Measurements from ENCODE around the gene PLXNA4. TPM values are rescaled to one million over a fixed set of nuclear protein-coding genes. Genes with fewer than 3 reads are reported as not detected.

The PLXNA4 gene
- polyA plus RNA-seq, 1 donor (not counting 4 experiments of a cell fraction or from before 2014, with no cell fraction given), result 0.01 TPM

DNA sequence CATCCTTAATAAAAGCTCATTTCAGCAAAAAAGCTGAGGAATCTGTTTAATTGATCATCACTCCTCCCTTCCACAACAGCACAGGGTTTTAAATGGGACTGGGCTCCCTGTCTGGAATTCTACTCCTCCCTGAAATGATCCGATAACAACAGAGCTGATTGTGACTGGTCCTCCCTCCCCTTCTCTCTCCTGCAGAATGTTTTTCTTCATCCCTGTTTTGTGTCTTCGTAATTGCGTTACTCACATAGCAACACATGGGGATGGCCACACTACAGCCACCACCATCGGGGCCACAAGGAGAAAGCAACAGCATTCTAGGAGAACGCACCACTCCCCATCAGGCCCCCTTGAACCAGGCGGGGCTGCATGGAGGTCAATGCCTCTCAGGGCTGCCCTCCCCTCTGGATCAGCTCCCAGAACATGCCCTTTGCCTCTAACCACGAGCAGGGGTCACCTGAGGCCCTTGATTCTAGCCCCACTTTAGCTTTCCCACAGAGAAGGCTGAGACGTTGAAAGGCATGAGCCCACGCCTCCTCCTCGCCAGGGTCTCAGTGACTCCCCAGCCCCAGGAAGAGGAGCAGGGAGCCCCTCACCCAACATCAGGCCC lies 152.6 kb downstream of the PLXNA4 start:
- DNase-seq (ENCODE audit: low read depth, low spot score) (no peak), FAIRE-seq (no peak)
- H3K27ac ChIP-seq (ENCODE audit: control insufficient read depth, insufficient read depth, low read length), result no peak overlapping the region
- H4K20me1 ChIP-seq (ENCODE audit: control insufficient read depth, extremely low read depth, insufficient read depth, low read length), result no peaks in the 10 kb centered on the region
- no peaks in the 10 kb centered on the region for H3K9me3 ChIP-seq (ENCODE audit: control insufficient read depth, low read depth, low read length)
- no peaks in the 10 kb centered on the region for H3K36me3 ChIP-seq (ENCODE audit: control insufficient read depth in 2 of 2, extremely low read depth in 1 of 2, insufficient read depth in 2 of 2, low read length in 2 of 2)
- no peak overlapping the region for H3K4me2 ChIP-seq (ENCODE audit: control insufficient read depth, extremely low read depth, insufficient read depth, low read depth, low read length)
- H2AFZ ChIP-seq (ENCODE audit: control insufficient read depth, low read length), result no peak overlapping the region
- H3K9me1 ChIP-seq (ENCODE audit: control insufficient read depth, extremely low read depth, insufficient read depth, low read length), result no peaks in the 10 kb centered on the region
- H3K9ac ChIP-seq (ENCODE audit: control insufficient read depth, extremely low read depth, insufficient read depth, low read length), result no peak overlapping the region
- TF ChIP-seq, protein P1, sequence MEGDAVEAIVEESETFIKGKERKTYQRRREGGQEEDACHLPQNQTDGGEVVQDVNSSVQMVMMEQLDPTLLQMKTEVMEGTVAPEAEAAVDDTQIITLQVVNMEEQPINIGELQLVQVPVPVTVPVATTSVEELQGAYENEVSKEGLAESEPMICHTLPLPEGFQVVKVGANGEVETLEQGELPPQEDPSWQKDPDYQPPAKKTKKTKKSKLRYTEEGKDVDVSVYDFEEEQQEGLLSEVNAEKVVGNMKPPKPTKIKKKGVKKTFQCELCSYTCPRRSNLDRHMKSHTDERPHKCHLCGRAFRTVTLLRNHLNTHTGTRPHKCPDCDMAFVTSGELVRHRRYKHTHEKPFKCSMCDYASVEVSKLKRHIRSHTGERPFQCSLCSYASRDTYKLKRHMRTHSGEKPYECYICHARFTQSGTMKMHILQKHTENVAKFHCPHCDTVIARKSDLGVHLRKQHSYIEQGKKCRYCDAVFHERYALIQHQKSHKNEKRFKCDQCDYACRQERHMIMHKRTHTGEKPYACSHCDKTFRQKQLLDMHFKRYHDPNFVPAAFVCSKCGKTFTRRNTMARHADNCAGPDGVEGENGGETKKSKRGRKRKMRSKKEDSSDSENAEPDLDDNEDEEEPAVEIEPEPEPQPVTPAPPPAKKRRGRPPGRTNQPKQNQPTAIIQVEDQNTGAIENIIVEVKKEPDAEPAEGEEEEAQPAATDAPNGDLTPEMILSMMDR (optimal IDR thresholded peaks at IDR 0.05 in 1 of 3, IDR thresholded peaks at IDR 0.05 in 1 of 3, conservative IDR thresholded peaks at IDR 0.05 in 1 of 3; ENCODE audit: extremely low read depth in 1 of 3, insufficient read depth in 2 of 3, low read length in 3 of 3), result no peak
- TF ChIP-seq EZH2 (IDR thresholded peaks at IDR 0.05; ENCODE audit: low read length), result no peak
- no peaks in the 10 kb centered on the region for H3K79me2 ChIP-seq (ENCODE audit: control insufficient read depth, insufficient read depth, low read length)
- dilution Hi-C loops (cut with MboI; ENCODE audit: extremely low pct_ligation_motif_present, low sequenced_read_pairs), result no loop called here
- no peaks in the 10 kb centered on the region for H3K4me1 ChIP-seq (ENCODE audit: control insufficient read depth, extremely low read depth, insufficient read depth, low read length)
- H3K4me3 ChIP-seq (ENCODE audit: control insufficient read depth in 2 of 3, extremely low read depth in 1 of 3, insufficient read depth in 2 of 3, low read depth in 1 of 3, low read length in 3 of 3), result no peak overlapping the region
- H3K27me3 ChIP-seq (ENCODE audit: control insufficient read depth, extremely low read depth, insufficient read depth, low read length), result peaks cover 5% of the 10 kb centered on the region

DNA sequence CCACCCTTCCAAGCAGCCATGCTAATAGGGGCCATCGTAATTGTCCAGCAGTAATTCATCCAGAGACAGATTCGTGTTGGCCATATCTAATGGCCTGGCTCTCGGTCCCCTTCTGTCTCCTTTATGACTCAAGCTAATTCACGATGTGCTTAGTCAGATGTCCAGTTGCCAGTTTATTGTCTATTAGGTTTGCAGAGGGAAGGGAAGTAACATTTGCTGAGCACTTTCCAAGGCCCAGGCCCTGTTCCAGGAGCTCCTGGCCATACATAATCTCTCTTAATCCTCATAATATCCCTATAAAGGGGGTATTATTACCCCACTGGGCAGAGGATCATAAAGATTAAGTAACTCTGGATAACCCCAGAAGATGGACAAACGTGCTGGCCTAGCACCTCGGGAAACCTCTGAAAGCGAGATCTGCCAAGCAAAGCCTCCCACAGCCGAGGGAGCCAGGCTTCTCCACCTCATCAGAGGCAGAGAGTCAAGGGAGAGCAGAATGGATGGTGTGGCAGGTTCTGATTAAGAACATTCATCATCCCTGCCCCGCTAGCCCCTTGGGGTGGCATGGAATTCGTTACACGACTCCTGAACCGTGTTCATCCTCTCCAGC lies 153.7 kb downstream of the PLXNA4 start:
- Histone ChIP-seq H3K79me2 (ENCODE audit: control insufficient read depth, insufficient read depth, low read length) (no peaks in the 10 kb centered on the region), H2AFZ (ENCODE audit: control insufficient read depth, low read length) (no peak overlapping the region), H3K4me1 (ENCODE audit: control insufficient read depth, extremely low read depth, insufficient read depth, low read length) (no peaks in the 10 kb centered on the region), H3K9me1 (ENCODE audit: control insufficient read depth, extremely low read depth, insufficient read depth, low read length) (no peaks in the 10 kb centered on the region), H3K27ac (ENCODE audit: control insufficient read depth, insufficient read depth, low read length) (no peak overlapping the region), H3K4me2 (ENCODE audit: control insufficient read depth, extremely low read depth, insufficient read depth, low read depth, low read length) (no peak overlapping the region), H4K20me1 (ENCODE audit: control insufficient read depth, extremely low read depth, insufficient read depth, low read length) (no peaks in the 10 kb centered on the region), H3K36me3 (ENCODE audit: control insufficient read depth in 2 of 2, extremely low read depth in 1 of 2, insufficient read depth in 2 of 2, low read length in 2 of 2) (no peaks in the 10 kb centered on the region), H3K9me3 (ENCODE audit: control insufficient read depth, low read depth, low read length) (no peaks in the 10 kb centered on the region), H3K9ac (ENCODE audit: control insufficient read depth, extremely low read depth, insufficient read depth, low read length) (no peak overlapping the region), H3K27me3 (ENCODE audit: control insufficient read depth, extremely low read depth, insufficient read depth, low read length) (peaks cover 1% of the 10 kb centered on the region), H3K4me3 (ENCODE audit: control insufficient read depth in 2 of 3, extremely low read depth in 1 of 3, insufficient read depth in 2 of 3, low read depth in 1 of 3, low read length in 3 of 3) (no peak overlapping the region)
- FAIRE-seq, result no peak
- no peak for DNase-seq (ENCODE audit: low read depth, low spot score)
- dilution Hi-C loops (cut with MboI; ENCODE audit: extremely low pct_ligation_motif_present, low sequenced_read_pairs), result no loop called here
- TF ChIP-seq EZH2 (IDR thresholded peaks at IDR 0.05; ENCODE audit: low read length), result no peak
- TF ChIP-seq, protein P1 (optimal IDR thresholded peaks at IDR 0.05 in 1 of 3, IDR thresholded peaks at IDR 0.05 in 1 of 3, conservative IDR thresholded peaks at IDR 0.05 in 1 of 3; ENCODE audit: extremely low read depth in 1 of 3, insufficient read depth in 2 of 3, low read length in 3 of 3), result no peak

Data from keratinocyte (primary cell).